Right lobe of liver (tissue), 4 donors: Measurements from ENCODE around the gene KRTAP10-1.

ENCODE experiments used
- CTCF ChIP-seq, 4 donors: fragments of 200-600 bp in 3 of 4; fragments of 450-650 bp in 1 of 4; IDR thresholded peaks; one replicate each; pipeline versions ENCODE4 v1.5.1 to v1.8.0; 2016 to 2022; ENCODE audit warnings: antibody characterized with exemption in 4 of 4, mild to moderate bottlenecking in 2 of 4
- POLR2A ChIP-seq: fragments of 450-650 bp; IDR thresholded peaks from one replicate; pipeline ENCODE4 v1.6.1; 2017; ENCODE audit warnings: antibody characterized with exemption, mild to moderate bottlenecking
- donor health status: DM: no; HTN: no; CAD: no.
- donor health status: DM: no; HTN: no; CAD: no.
- donor health status: DM: no; HTN: yes; CAD: no.

- no peak for TF ChIP-seq POLR2A
- no peak for TF ChIP-seq CTCF (IDR thresholded peaks at IDR 0.05)
These were observed 31.3 kb upstream of the KRTAP10-1 start for GRCh38 chr21:44571296-44571695.
